ENCODE data around the gene INAFM2.

Gene INAFM2

DNA sequence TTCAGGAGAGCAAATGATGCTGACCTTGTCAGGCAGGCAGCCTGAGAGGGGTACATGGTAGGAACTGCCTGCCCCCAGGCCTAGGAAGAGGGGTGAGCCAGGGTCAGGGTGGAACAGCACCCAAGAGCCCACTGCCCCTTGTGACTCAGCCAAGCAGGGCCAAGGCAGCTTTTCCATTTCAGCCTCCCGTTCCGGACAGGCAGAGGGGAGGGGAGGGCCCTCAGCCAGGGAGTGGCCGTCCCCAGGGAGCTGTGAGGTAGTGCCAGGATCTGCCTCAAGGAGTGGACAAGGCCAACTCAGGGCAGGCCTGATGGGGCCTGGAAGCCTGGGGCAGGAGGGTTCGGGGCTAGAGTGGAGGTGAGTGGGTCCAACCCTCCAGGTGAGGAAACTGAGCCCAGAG, 35.5 kb upstream of the INAFM2 start:
- no peak for DNase-seq (ENCODE audit: low read depth)

- DNase-seq (ENCODE audit: low read depth): no peak
Measured at GRCh38 chr15:40289140-40289775, 34.2 kb upstream of the INAFM2 start.

GRCh38 chr15:40290545-40290917, 33.0 kb upstream of the INAFM2 start:
- DNase-seq (ENCODE audit: low read depth): no peak

- DNase-seq (ENCODE audit: low read depth): peak; percentile 49
Measured at GRCh38 chr15:40290918-40291574, 32.4 kb upstream of the INAFM2 start.

- DNase-seq (ENCODE audit: low read depth): no peak
Measured at GRCh38 chr15:40292246-40292645, 31.2 kb upstream of the INAFM2 start.

- no peak for DNase-seq (ENCODE audit: low read depth)
Measured at GRCh38 chr15:40293006-40293405, 30.5 kb upstream of the INAFM2 start.

- DNase-seq (ENCODE audit: low read depth): no peak
Measured at GRCh38 chr15:40293905-40294895, 29.3 kb upstream of the INAFM2 start.

GRCh38 chr15:40295297-40295696, 28.2 kb upstream of the INAFM2 start:
- no peak for DNase-seq (ENCODE audit: low read depth)

DNA sequence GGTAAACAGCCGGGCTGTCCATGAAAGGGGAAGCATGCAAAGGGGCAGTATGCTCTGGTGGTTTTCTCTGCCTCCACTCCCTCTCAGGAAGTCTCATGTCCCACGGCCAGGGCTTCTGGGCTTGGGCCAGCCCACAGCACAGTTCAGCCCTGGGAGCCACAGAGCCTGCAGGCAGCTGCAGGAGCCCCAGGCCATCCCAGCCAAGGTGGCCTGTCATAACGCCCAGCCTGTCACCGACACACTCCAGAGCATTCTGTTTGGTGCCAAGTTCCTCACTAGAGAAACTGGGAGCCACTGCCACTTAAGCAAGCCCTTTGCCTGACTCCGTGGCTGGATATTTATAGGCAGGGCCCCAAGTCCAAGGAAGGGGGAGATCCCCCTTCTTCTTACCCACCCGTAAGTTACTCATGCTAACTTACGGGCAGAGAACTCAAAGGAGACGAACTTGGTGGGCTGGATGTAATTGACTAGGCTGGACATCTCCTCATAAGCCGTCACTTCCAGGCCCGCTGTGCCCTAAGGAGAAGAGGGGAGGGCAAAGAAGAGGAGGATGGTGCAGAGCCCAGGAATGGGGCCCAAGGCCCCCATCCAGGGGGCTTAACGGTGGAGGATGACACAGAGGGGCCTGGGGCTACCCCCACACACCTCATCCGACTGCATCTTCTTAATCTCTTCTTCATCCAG, 27.5 kb upstream of the INAFM2 start:
- no peak for DNase-seq (ENCODE audit: low read depth)

GRCh38 chr15:40296561-40297230, 26.8 kb upstream of the INAFM2 start:
- DNase-seq (ENCODE audit: low read depth): no peak

DNA sequence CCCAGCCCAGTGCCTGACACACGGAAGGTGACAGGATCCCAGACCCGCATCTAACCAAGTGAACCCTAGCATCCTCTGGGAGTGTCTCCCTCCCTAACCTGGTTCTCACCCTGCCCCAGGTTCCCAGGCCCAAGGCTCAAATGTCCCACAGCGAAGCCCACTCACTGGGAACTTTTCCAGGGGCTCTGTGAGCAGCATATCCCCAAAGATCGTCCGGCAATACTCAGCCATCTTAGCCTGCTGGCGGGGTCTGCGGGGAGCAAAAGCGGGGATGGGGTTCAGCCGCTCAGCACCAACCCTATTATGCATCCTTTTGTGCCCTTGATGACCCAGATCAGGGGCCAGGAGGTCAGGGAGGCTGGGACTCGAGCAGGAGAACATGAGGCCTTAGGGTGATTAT, 26.1 kb upstream of the INAFM2 start:
- DNase-seq (ENCODE audit: low read depth): no peak

GRCh38 chr15:40298216-40298935, 25.1 kb upstream of the INAFM2 start:
- DNase-seq (ENCODE audit: low read depth): no peak

DNA sequence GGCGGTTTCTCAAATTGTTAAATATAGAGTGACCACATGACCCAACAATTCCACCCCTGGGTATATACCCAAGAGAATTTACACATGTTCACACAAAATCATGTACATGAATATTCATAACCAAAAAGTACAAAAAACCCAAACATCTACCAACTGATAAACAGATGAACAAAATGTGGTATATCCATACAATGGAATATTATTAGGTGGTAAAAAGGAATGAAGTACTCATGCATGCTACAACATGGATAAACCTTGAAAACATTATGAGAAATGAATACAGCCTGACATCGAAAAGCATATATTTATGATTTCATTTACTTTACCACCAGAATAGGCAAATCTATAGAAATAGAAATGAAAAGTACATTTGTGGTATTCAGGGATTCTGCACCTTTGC, 23.1 kb upstream of the INAFM2 start:
- DNase-seq (ENCODE audit: low read depth): no peak

GRCh38 chr15:40300771-40301170, 22.7 kb upstream of the INAFM2 start:
- no peak for DNase-seq (ENCODE audit: low read depth)

DNA sequence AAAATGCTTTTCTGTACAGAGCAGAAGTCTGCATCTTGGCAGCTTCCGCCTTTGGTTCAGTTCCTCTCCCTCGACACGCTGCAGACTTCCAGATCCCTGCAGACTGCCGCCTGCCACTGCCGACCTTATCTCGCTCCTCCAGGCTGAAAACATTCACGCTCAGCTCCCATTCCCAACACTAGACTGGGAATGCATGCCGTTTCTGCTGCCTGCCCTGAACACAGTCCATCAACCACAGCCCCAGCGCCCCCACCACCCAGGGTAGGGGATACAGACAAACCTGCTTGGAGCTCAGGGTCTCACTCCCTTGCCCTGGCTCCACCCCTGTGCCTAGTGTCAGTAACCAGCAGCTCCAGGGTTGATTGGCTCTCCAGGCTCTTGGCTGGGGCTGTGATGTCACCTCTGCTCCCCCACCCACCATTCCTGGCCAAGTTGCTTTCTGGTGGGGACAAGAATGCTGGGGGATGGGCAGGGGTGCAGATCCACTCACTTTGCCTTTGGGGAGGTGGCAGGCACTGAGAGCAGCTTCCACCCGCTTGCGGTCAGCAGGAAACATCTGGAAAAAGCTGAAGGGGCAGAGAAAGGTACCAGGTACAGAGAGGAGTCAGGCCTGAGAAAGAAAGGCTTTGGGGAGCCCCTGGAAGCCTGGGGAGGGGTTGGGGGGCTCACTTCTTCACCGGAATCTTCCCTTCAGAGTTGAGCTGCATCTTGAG, 21.9 kb upstream of the INAFM2 start:
- no peak for DNase-seq (ENCODE audit: low read depth)

DNA sequence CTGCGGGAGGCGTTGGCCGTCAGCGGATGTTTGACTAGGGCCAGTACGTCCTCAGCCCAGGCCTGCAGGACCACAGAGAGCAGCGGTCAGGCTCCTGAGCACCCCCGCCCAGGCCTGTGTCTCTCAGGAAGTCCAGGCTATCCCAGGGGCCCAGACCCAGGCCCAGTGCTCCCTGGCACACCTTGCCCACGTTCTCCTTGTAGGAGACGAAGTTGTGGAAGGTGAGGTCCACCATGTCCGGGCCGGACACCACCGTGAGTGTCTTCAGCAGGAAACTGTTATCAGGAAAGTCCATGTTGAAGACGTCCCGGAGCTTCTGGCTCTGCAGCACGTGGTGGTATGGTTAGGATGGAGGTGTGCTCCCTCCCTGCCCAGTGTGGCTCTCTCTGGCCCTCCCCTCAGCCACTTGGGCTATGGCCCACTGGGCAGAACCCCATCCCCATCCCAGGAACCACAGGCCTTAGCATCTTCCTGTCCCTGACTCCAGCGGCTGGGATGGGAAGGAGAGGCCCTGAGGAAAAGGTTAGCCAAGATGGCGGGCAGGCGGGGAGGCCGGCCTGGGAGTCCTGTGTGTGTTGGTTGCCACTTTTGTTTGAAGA, 21.1 kb upstream of the INAFM2 start:
- DNase-seq (ENCODE audit: low read depth): no peak

- DNase-seq (ENCODE audit: low read depth): no peak
Measured at GRCh38 chr15:40302981-40303380, 20.5 kb upstream of the INAFM2 start.

DNA sequence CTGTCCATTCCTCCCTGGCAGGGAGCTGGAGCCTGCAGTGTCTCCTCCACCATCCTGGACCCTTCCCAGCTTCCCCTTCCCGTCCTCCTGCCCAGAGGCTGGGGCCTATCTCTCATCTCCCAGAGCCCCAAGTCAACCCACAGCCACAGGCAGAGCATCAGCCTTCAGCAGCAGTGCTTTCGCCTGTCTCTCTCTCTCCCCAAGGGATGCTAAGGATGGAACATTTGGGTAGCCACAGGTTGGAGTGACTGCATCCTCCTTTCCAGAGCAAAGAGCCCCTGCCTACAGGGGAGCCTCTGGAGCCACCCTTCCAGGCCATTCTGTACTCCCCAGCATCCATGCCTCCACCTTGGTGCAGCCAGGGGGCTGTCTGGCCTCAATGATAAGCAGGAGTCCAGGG, 19.9 kb upstream of the INAFM2 start:
- DNase-seq (ENCODE audit: low read depth): no peak

DNA sequence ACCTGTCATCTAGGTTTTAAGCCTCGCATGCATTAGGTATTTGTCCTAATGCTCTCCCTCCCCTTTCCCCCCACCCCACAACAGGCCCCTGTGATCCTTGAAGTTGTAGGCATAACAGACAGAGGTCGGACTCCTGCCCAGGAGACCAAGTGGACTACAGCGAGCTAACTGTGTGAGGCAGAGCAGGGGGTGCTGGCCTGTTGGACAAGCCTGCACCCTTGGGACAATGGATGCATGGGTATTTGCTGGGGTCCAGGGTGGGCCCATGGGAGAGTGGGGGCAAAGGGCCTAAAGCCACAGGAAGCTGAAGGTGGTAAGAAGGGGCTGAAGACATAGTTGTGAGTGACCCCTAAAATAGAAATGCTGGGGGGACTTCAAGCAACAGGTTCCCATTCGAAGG, 18.2 kb upstream of the INAFM2 start:
- DNase-seq (ENCODE audit: low read depth): no peak

- DNase-seq (ENCODE audit: low read depth): no peak
Measured at GRCh38 chr15:40306371-40306770, 17.1 kb upstream of the INAFM2 start.
